ENCODE results near the gene PKHD1. TPM values are rescaled to one million over a fixed set of nuclear protein-coding genes. Genes with fewer than 3 reads are reported as not detected.

Gene PKHD1
- total RNA-seq, 1 donor from 2014 or later, result 1.6 TPM

GRCh38 chr6:51777618-51778017 is 309.8 kb downstream of the PKHD1 start:
- no peaks in the 10 kb centered on the region for H3K27me3 ChIP-seq (ENCODE audit: control insufficient read depth, insufficient read depth, low read length)
- H3K36me3 ChIP-seq (ENCODE audit: control insufficient read depth, insufficient read depth, low read length), result no peaks in the 10 kb centered on the region
- no peak overlapping the region for H3K4me3 ChIP-seq (ENCODE audit: low read depth, low read length)
- no peak for TF ChIP-seq CTCF (IDR thresholded peaks at IDR 0.05; ENCODE audit: insufficient read depth, low read length, poor library complexity, severe bottlenecking)
- no peak for DNase-seq (ENCODE audit: low read depth)

GRCh38 chr6:51775942-51776860 is 311.2 kb downstream of the PKHD1 start:
- H3K36me3 ChIP-seq (ENCODE audit: control insufficient read depth, insufficient read depth, low read length), result no peaks in the 10 kb centered on the region
- H3K4me3 ChIP-seq (ENCODE audit: low read depth, low read length), result no peak overlapping the region
- DNase-seq (ENCODE audit: low read depth), result no peak
- TF ChIP-seq CTCF (IDR thresholded peaks at IDR 0.05; ENCODE audit: insufficient read depth, low read length, poor library complexity, severe bottlenecking), result no peak
- H3K27me3 ChIP-seq (ENCODE audit: control insufficient read depth, insufficient read depth, low read length), result no peaks in the 10 kb centered on the region

- Histone ChIP-seq H3K36me3 (ENCODE audit: control insufficient read depth, insufficient read depth, low read length) (no peaks in the 10 kb centered on the region), H3K4me3 (ENCODE audit: low read depth, low read length) (no peak overlapping the region), H3K27me3 (ENCODE audit: control insufficient read depth, insufficient read depth, low read length) (no peaks in the 10 kb centered on the region)
- DNase-seq (ENCODE audit: low read depth), result no peak
- TF ChIP-seq CTCF (IDR thresholded peaks at IDR 0.05; ENCODE audit: insufficient read depth, low read length, poor library complexity, severe bottlenecking), result no peak
Observed at GRCh38 chr6:51768087-51768486, 319.3 kb downstream of the PKHD1 start.

GRCh38 chr6:51765230-51765629 is 322.2 kb downstream of the PKHD1 start:
- no peak overlapping the region for H3K4me3 ChIP-seq (ENCODE audit: low read depth, low read length)
- no peak for TF ChIP-seq CTCF (IDR thresholded peaks at IDR 0.05; ENCODE audit: insufficient read depth, low read length, poor library complexity, severe bottlenecking)
- DNase-seq (ENCODE audit: low read depth), result no peak

GRCh38 chr6:51753635-51754034 is 333.8 kb downstream of the PKHD1 start:
- Histone ChIP-seq H3K27me3 (ENCODE audit: control insufficient read depth, insufficient read depth, low read length) (no peaks in the 10 kb centered on the region), H3K36me3 (ENCODE audit: control insufficient read depth, insufficient read depth, low read length) (peaks cover 1% of the 10 kb centered on the region), H3K4me3 (ENCODE audit: low read depth, low read length) (no peak overlapping the region)
- TF ChIP-seq CTCF (IDR thresholded peaks at IDR 0.05; ENCODE audit: insufficient read depth, low read length, poor library complexity, severe bottlenecking), result peak; percentile 36
- DNase-seq (ENCODE audit: low read depth), result no peak

More at GRCh38 chr6:51765230-51765629, 322.2 kb downstream of the PKHD1 start:
- H3K27me3 ChIP-seq (ENCODE audit: control insufficient read depth, insufficient read depth, low read length), result no peaks in the 10 kb centered on the region
- H3K36me3 ChIP-seq (ENCODE audit: control insufficient read depth, insufficient read depth, low read length), result no peaks in the 10 kb centered on the region
